ENCODE data around the gene CLDN12.

DNA sequence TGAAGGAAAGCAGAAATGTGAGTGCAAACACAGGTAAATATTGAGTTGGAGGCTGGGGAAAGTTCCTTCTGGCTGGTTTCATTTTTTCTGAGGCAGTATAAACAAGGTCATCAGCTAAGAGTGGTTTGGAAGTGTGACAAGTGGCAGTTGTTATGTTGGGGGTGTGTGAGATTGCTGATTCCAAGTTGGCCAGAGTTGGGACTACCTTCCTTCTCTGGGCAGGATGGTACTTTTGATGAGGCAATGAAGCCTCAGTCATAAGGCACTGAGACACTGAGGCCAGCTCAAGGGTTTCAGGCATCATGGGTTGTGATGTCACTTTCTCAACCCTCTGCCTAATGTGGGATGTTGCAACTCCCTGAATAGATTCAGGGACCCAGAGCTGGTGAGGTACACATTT is 58.0 kb downstream of the CLDN12 start:
- TF ChIP-seq, protein P1, sequence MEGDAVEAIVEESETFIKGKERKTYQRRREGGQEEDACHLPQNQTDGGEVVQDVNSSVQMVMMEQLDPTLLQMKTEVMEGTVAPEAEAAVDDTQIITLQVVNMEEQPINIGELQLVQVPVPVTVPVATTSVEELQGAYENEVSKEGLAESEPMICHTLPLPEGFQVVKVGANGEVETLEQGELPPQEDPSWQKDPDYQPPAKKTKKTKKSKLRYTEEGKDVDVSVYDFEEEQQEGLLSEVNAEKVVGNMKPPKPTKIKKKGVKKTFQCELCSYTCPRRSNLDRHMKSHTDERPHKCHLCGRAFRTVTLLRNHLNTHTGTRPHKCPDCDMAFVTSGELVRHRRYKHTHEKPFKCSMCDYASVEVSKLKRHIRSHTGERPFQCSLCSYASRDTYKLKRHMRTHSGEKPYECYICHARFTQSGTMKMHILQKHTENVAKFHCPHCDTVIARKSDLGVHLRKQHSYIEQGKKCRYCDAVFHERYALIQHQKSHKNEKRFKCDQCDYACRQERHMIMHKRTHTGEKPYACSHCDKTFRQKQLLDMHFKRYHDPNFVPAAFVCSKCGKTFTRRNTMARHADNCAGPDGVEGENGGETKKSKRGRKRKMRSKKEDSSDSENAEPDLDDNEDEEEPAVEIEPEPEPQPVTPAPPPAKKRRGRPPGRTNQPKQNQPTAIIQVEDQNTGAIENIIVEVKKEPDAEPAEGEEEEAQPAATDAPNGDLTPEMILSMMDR (IDR thresholded peaks at IDR 0.05): no peak
- TF ChIP-seq POLR2AphosphoS5 (IDR thresholded peaks at IDR 0.05; ENCODE audit: low read depth, low read length): no peak
- TF ChIP-seq, protein P2, sequence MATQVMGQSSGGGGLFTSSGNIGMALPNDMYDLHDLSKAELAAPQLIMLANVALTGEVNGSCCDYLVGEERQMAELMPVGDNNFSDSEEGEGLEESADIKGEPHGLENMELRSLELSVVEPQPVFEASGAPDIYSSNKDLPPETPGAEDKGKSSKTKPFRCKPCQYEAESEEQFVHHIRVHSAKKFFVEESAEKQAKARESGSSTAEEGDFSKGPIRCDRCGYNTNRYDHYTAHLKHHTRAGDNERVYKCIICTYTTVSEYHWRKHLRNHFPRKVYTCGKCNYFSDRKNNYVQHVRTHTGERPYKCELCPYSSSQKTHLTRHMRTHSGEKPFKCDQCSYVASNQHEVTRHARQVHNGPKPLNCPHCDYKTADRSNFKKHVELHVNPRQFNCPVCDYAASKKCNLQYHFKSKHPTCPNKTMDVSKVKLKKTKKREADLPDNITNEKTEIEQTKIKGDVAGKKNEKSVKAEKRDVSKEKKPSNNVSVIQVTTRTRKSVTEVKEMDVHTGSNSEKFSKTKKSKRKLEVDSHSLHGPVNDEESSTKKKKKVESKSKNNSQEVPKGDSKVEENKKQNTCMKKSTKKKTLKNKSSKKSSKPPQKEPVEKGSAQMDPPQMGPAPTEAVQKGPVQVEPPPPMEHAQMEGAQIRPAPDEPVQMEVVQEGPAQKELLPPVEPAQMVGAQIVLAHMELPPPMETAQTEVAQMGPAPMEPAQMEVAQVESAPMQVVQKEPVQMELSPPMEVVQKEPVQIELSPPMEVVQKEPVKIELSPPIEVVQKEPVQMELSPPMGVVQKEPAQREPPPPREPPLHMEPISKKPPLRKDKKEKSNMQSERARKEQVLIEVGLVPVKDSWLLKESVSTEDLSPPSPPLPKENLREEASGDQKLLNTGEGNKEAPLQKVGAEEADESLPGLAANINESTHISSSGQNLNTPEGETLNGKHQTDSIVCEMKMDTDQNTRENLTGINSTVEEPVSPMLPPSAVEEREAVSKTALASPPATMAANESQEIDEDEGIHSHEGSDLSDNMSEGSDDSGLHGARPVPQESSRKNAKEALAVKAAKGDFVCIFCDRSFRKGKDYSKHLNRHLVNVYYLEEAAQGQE (IDR thresholded peaks at IDR 0.05; ENCODE audit: insufficient read depth in 1 of 2, low read depth in 2 of 2, low read length in 1 of 2): no peak
